A673 (cell line): ENCODE results near the gene HAL.

ENCODE experiments used
- CTCF ChIP-seq: fragments of 300-800, 200-600 bp; sonication (generic); conservative IDR thresholded peaks from 2 replicates; pipeline ENCODE4 v1.5.1; 2017; ENCODE audit warnings: low read depth, mild to moderate bottlenecking, antibody characterized with exemption, low read length, moderate library complexity, mixed read lengths
- EZH2 ChIP-seq: fragments of 200-600 bp; sonication (generic); IDR thresholded peaks from 2 replicates; pipeline ENCODE4 v1.6.1; 2017; ENCODE audit warnings: borderline replicate concordance, low read depth, mild to moderate bottlenecking, mixed read lengths, antibody characterized with exemption, low read length; ENCODE audit not compliant: poor library complexity, severe bottlenecking

GRCh38 chr12:95997911-95998510 is 1.9 kb upstream of the HAL start:
- TF ChIP-seq CTCF (no peak), EZH2 (no peak)
